Muscle layer of duodenum (tissue), 2 donors: ENCODE measurements around the gene MMP3.
"Not testable (repeated sequence)": the region's sequence is repeated elsewhere in the genome, so short reads cannot be mapped to it uniquely, and the experiment has no call there.

Experiments used
- H3K27ac ChIP-seq: one replicate; pipeline ENCODE4 v1.7.0; 2013; ENCODE audit warnings: mild to moderate bottlenecking, low read length
- H3K27me3 ChIP-seq: one replicate; pipeline ENCODE4 v1.7.0; 2013; ENCODE audit warnings: low read depth, mild to moderate bottlenecking, control low read depth, low read length
- H3K36me3 ChIP-seq, 2 donors: one replicate each; pipeline ENCODE4 v1.7.0; 2013; ENCODE audit warnings: low read length in 2 of 2, control low read depth in 1 of 2, mild to moderate bottlenecking in 1 of 2; ENCODE audit not compliant: insufficient read depth in 2 of 2, control insufficient read depth in 1 of 2
- H3K4me1 ChIP-seq, 2 donors: one replicate each; pipeline ENCODE4 v1.7.0; 2013; ENCODE audit warnings: low read length in 2 of 2, mild to moderate bottlenecking in 2 of 2, control low read depth in 1 of 2, moderate library complexity in 1 of 2; ENCODE audit not compliant: insufficient read depth in 2 of 2, control insufficient read depth in 1 of 2
- H3K4me3 ChIP-seq, 2 donors: one replicate each; pipeline ENCODE4 v1.7.0; 2013; ENCODE audit warnings: low read length in 2 of 2, low read depth in 1 of 2, mild to moderate bottlenecking in 1 of 2
- H3K9me3 ChIP-seq, 2 donors: one replicate each; pipeline ENCODE4 v1.7.0; 2013; ENCODE audit warnings: low read length in 2 of 2, control low read depth in 1 of 2, mild to moderate bottlenecking in 1 of 2; ENCODE audit not compliant: control insufficient read depth in 1 of 2
- donor health status: healthy.

The MMP3 gene

GRCh38 chr11:102843489-102843888, at the start of gene MMP3:
TSS of gene MMP3 (minus strand) at chr11:102843609. CDS start at chr11:102843546, 63 bp downstream.
- no peaks in the 10 kb centered on the region for H3K4me1 ChIP-seq
- no peak within 1 kb of the TSS for H3K4me3 ChIP-seq
- no peaks in the 10 kb centered on the region for H3K9me3 ChIP-seq
- H3K36me3 ChIP-seq = no peaks in the 10 kb centered on the region
- no peak within 1 kb of the TSS for H3K27ac ChIP-seq
- no peaks in the 10 kb centered on the region for H3K27me3 ChIP-seq

- H3K4me1 ChIP-seq = no peaks in the 10 kb centered on the region
- H3K27ac ChIP-seq = no peak overlapping the region
- no peaks in the 10 kb centered on the region for H3K36me3 ChIP-seq
- no peaks in the 10 kb centered on the region for H3K9me3 ChIP-seq
- H3K27me3 ChIP-seq = no peaks in the 10 kb centered on the region
- H3K4me3 ChIP-seq = no peak overlapping the region
Measured at GRCh38 chr11:102891736-102892135, 48.3 kb upstream of the MMP3 start.

- no peaks in the 10 kb centered on the region for H3K9me3 ChIP-seq
- no peaks in the 10 kb centered on the region for H3K36me3 ChIP-seq
- H3K4me3 ChIP-seq = no peak overlapping the region
- no peaks in the 10 kb centered on the region for H3K27me3 ChIP-seq
- no peaks in the 10 kb centered on the region for H3K4me1 ChIP-seq
- no peak overlapping the region for H3K27ac ChIP-seq
Measured at GRCh38 chr11:102886999-102887398, 43.6 kb upstream of the MMP3 start.

- peak overlapping the region; percentile 27 for H3K27ac ChIP-seq
- H3K9me3 ChIP-seq = no peaks in the 10 kb centered on the region
- H3K4me3 ChIP-seq = no peak overlapping the region
- H3K36me3 ChIP-seq = no peaks in the 10 kb centered on the region
- no peaks in the 10 kb centered on the region for H3K27me3 ChIP-seq
- H3K4me1 ChIP-seq = no peaks in the 10 kb centered on the region
Measured at GRCh38 chr11:102883141-102883540, 39.7 kb upstream of the MMP3 start.

- no peaks in the 10 kb centered on the region for H3K9me3 ChIP-seq
- no peaks in the 10 kb centered on the region for H3K27me3 ChIP-seq
- H3K27ac ChIP-seq = no peak overlapping the region
- H3K4me3 ChIP-seq = no peak overlapping the region
- no peaks in the 10 kb centered on the region for H3K4me1 ChIP-seq
- H3K36me3 ChIP-seq = no peaks in the 10 kb centered on the region
Measured at GRCh38 chr11:102882389-102883024, 39.1 kb upstream of the MMP3 start.

GRCh38 chr11:102879801-102880200, 36.4 kb upstream of the MMP3 start:
- Histone ChIP-seq H3K4me3 (no peak overlapping the region), H3K36me3 (no peaks in the 10 kb centered on the region), H3K27ac (no peak overlapping the region), H3K4me1 (no peaks in the 10 kb centered on the region), H3K9me3 (no peaks in the 10 kb centered on the region), H3K27me3 (no peaks in the 10 kb centered on the region)

- Histone ChIP-seq H3K9me3 (no peaks in the 10 kb centered on the region), H3K27ac (no peak overlapping the region), H3K4me1 (no peaks in the 10 kb centered on the region), H3K36me3 (no peaks in the 10 kb centered on the region), H3K27me3 (no peaks in the 10 kb centered on the region), H3K4me3 (no peak overlapping the region)
Measured at GRCh38 chr11:102878595-102878994, 35.2 kb upstream of the MMP3 start.

- Histone ChIP-seq H3K36me3 (no peaks in the 10 kb centered on the region), H3K4me1 (no peaks in the 10 kb centered on the region), H3K27ac (no peak within 1 kb of the TSS), H3K9me3 (no peaks in the 10 kb centered on the region), H3K27me3 (no peaks in the 10 kb centered on the region), H3K4me3 (no peak within 1 kb of the TSS)
Measured at GRCh38 chr11:102874852-102875251, 31.4 kb upstream of the MMP3 start, which contains the start of gene MMP12. TSS of gene MMP12 (minus strand) at chr11:102874982. CDS start at chr11:102874937, 45 bp downstream.

- H3K4me1 ChIP-seq, H3K27me3 ChIP-seq, H3K9me3 ChIP-seq, H3K36me3 ChIP-seq, H3K4me3 ChIP-seq, H3K27ac ChIP-seq: not testable (repeated sequence)
Measured at GRCh38 chr11:102869354-102869964, 26.1 kb upstream of the MMP3 start.

- no peak overlapping the region for H3K4me3 ChIP-seq
- H3K36me3 ChIP-seq = no peaks in the 10 kb centered on the region
- no peak overlapping the region for H3K27ac ChIP-seq
- no peaks in the 10 kb centered on the region for H3K27me3 ChIP-seq
- H3K4me1 ChIP-seq = peaks cover 0 to 5% of the 10 kb centered on the region in 2 donors
- H3K9me3 ChIP-seq = no peaks in the 10 kb centered on the region
Measured at GRCh38 chr11:102868339-102868738, 24.9 kb upstream of the MMP3 start.

- peak overlapping the region; percentile 20 for H3K27ac ChIP-seq
- no peak overlapping the region for H3K4me3 ChIP-seq
- H3K9me3 ChIP-seq = no peaks in the 10 kb centered on the region
- no peaks in the 10 kb centered on the region for H3K27me3 ChIP-seq
- peaks cover 0 to 5% of the 10 kb centered on the region in 2 donors for H3K4me1 ChIP-seq
- H3K36me3 ChIP-seq = no peaks in the 10 kb centered on the region
Measured at GRCh38 chr11:102864724-102865123, 21.3 kb upstream of the MMP3 start.

- Histone ChIP-seq H3K9me3 (no peaks in the 10 kb centered on the region), H3K4me1 (no peaks in the 10 kb centered on the region), H3K27ac (no peak overlapping the region), H3K4me3 (no peak overlapping the region), H3K27me3 (no peaks in the 10 kb centered on the region), H3K36me3 (no peaks in the 10 kb centered on the region)
Measured at GRCh38 chr11:102853956-102854355, 10.5 kb upstream of the MMP3 start.
